Measurements from ENCODE around the gene SORL1. TPM values are rescaled to one million over a fixed set of nuclear protein-coding genes. Genes with fewer than 3 reads are reported as not detected.
A peak's percentile ranks its signal among the peaks of the same experiment; 100 is the strongest.
"Not testable (repeated sequence)": the region's sequence is repeated elsewhere in the genome, so short reads cannot be mapped to it uniquely, and the experiment has no call there.

Gene SORL1
- total RNA-seq, 2 donors from 2014 or later: 273 to 331 TPM

DNA sequence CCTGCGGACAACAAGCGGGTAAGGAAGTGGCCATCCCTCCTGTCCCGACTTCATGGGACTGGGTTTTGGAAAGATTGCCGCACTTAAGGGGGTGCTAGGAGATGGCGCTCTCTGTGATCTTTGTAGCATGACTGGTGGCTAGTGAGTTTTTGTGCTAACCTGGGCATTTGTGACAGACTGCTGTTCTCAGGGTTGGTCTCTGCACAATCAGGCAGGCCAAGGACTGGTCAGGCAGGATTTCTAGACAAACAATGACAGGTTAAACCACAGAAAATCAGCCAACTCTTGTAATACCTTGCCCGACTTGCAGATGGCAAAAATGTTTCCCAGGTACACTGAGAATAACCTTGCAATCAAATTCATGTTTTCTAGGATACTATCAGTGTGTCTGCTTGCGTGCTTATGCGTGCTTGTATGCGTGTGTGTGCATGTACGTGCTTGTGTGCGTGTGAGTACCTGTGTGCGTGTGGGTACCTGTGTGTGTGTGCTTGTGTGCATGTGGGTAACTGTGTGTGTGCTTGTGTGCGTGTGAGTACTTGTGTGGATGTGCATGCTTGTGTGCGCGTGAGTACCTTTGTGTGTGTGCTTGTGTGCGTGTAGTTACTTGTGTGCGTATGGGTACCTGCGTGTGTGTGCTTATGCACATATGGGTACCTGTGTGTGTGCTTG is 26.2 kb downstream of the SORL1 start:
- no peak overlapping the region for H3K4me3 Mint-ChIP-seq
- H3K4me1 Mint-ChIP-seq: peaks cover 45% of the 10 kb centered on the region
- no peaks in the 10 kb centered on the region for H3K9me3 ChIP-seq (ENCODE audit: control insufficient read depth, low read length, poor library complexity, severe bottlenecking)
- peak overlapping the region; percentile 68 for H3K27ac Mint-ChIP-seq
- H3K27me3 Mint-ChIP-seq: no peaks in the 10 kb centered on the region
- ATAC-seq (no peak), DNase-seq (no peak)
- H3K36me3 Mint-ChIP-seq (ENCODE audit: low read depth): peaks cover 4% of the 10 kb centered on the region

DNA sequence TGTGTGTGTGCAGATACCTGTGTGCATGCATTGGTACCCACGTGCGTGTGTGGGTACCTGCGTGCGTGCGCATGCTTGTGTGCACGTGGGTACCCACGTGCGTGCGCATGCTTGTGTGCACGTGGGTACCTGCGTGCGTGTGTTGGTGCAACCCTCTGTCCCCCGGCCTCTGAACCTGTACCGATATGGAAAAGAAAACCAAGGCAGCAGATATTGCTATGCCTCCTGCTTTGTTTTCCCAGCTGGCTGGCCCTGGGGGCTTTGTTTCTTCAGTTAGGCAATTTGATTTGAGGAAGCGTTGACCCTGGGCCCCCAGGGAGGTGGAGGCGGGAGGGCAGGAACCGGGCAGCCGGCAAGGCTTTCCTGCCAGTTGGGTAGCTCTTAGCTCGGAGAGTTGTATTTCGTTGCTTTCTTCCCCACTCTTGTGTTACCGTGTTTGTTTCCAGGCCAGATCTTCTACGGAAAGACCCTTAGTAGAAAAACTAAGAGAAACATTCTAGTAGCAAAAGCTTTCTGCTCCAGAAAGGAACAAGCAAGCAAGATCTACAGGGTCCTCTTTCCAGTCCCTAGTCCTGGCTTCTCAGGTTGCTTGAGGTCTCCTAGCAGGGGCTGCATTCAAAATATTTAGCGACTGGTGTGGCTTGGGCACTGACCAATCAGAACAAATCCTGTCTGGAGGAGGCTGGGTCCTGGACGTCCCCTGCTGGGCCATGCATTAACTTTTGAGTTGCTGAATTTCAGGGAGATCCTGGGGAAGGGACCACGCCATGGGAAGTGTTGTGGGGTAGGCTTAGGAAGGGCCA is 27.0 kb downstream of the SORL1 start:
- H3K4me1 Mint-ChIP-seq: peaks cover 51% of the 10 kb centered on the region
- H3K9me3 ChIP-seq (ENCODE audit: control insufficient read depth, low read length, poor library complexity, severe bottlenecking): no peaks in the 10 kb centered on the region
- peak overlapping the region; percentile 68 for H3K27ac Mint-ChIP-seq
- DNase-seq (no peak), ATAC-seq (no peak)
- H3K36me3 Mint-ChIP-seq (ENCODE audit: low read depth): peaks cover 10% of the 10 kb centered on the region
- no peak overlapping the region for H3K4me3 Mint-ChIP-seq
- H3K27me3 Mint-ChIP-seq: no peaks in the 10 kb centered on the region

- Mint-ChIP-seq H3K4me1 (peaks cover 52% of the 10 kb centered on the region), H3K36me3 (ENCODE audit: low read depth) (peaks cover 14% of the 10 kb centered on the region), H3K27me3 (no peaks in the 10 kb centered on the region), H3K4me3 (no peak overlapping the region), H3K27ac (no peak overlapping the region)
- ATAC-seq: no peak
- H3K9me3 ChIP-seq (ENCODE audit: control insufficient read depth, low read length, poor library complexity, severe bottlenecking): no peaks in the 10 kb centered on the region
- no peak for DNase-seq
These were observed 27.7 kb downstream of the SORL1 start for GRCh38 chr11:121479698-121480238.

DNA sequence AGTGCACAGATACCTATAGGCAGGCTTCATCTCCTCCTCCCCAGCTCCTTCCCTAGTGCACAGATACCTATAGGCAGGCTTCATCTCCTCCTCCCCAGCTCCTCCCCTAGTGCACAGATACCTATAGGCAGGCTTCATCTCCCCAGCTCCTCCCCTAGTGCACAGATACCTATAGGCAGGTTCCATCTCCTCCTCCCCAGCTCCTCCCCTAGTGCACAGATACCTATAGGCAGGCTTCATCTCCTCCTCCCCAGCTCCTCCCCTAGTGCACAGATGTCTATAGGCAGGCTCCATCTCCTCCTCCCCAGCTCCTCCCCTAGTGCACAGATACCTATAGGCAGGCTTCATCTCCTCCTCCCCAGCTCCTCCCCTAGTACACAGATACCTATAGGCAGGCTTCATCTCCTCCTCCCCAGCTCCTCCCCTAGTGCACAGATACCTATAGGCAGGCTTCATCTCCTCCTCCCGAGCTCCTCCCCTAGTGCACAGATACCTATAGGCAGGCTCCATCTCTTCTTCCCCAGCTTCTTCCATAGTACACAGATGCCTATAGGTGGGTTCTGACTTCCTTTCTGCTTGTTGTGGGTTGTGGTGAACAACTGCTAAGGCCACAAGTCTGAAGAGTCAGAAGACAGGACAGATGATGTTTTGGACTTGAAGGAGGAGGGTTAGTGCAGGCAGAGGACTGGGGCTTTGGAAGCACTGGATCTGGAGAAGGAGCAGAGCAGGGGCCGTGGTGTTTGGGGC is 29.5 kb downstream of the SORL1 start:
- Mint-ChIP-seq H3K4me3 (peak overlapping the region; percentile 88), H3K4me1 (peaks cover 51% of the 10 kb centered on the region), H3K27ac (peak overlapping the region; percentile 95), H3K36me3 (ENCODE audit: low read depth) (peaks cover 16% of the 10 kb centered on the region)
- DNase-seq (peak in 2 of 3 donors; percentile 21 to 39), ATAC-seq (peak; percentile 87)
- H3K27me3 Mint-ChIP-seq; H3K9me3 ChIP-seq (ENCODE audit: control insufficient read depth, low read length, poor library complexity, severe bottlenecking): not testable (repeated sequence)

GRCh38 chr11:121482231-121483129 is 30.4 kb downstream of the SORL1 start:
- H3K27ac Mint-ChIP-seq: peak overlapping the region; percentile 95
- no peaks in the 10 kb centered on the region for H3K27me3 Mint-ChIP-seq
- peaks cover 50% of the 10 kb centered on the region for H3K4me1 Mint-ChIP-seq
- H3K9me3 ChIP-seq (ENCODE audit: control insufficient read depth, low read length, poor library complexity, severe bottlenecking): no peaks in the 10 kb centered on the region
- peak overlapping the region; percentile 88 for H3K4me3 Mint-ChIP-seq
- peaks cover 19% of the 10 kb centered on the region for H3K36me3 Mint-ChIP-seq (ENCODE audit: low read depth)
- DNase-seq (peak in 2 of 3 donors; percentile 18 to 41), ATAC-seq (peak; percentile 86)

- ATAC-seq (no peak), DNase-seq (no peak)
- Mint-ChIP-seq H3K27ac (peak overlapping the region; percentile 95), H3K36me3 (ENCODE audit: low read depth) (peaks cover 25% of the 10 kb centered on the region), H3K4me1 (peaks cover 59% of the 10 kb centered on the region), H3K4me3 (peak overlapping the region; percentile 62), H3K27me3 (no peaks in the 10 kb centered on the region)
- H3K9me3 ChIP-seq (ENCODE audit: control insufficient read depth, low read length, poor library complexity, severe bottlenecking): no peaks in the 10 kb centered on the region
These were observed 31.8 kb downstream of the SORL1 start for GRCh38 chr11:121483805-121484480.

GRCh38 chr11:121485216-121485615 is 33.1 kb downstream of the SORL1 start:
- ATAC-seq: no peak
- no peak for DNase-seq

GRCh38 chr11:121486054-121486453 is 33.9 kb downstream of the SORL1 start:
- Mint-ChIP-seq H3K27me3 (no peaks in the 10 kb centered on the region), H3K27ac (peak overlapping the region; percentile 62), H3K4me1 (peaks cover 67% of the 10 kb centered on the region), H3K36me3 (ENCODE audit: low read depth) (peaks cover 33% of the 10 kb centered on the region), H3K4me3 (no peak overlapping the region)
- no peak for DNase-seq
- ATAC-seq: no peak
- no peaks in the 10 kb centered on the region for H3K9me3 ChIP-seq (ENCODE audit: control insufficient read depth, low read length, poor library complexity, severe bottlenecking)

More at GRCh38 chr11:121485216-121485615, 33.1 kb downstream of the SORL1 start:
- H3K27ac Mint-ChIP-seq: peak overlapping the region; percentile 95
- H3K4me3 Mint-ChIP-seq: no peak overlapping the region
- H3K27me3 Mint-ChIP-seq: no peaks in the 10 kb centered on the region
- H3K9me3 ChIP-seq (ENCODE audit: control insufficient read depth, low read length, poor library complexity, severe bottlenecking): no peaks in the 10 kb centered on the region
- H3K4me1 Mint-ChIP-seq: peaks cover 65% of the 10 kb centered on the region
- H3K36me3 Mint-ChIP-seq (ENCODE audit: low read depth): peaks cover 30% of the 10 kb centered on the region

DNA sequence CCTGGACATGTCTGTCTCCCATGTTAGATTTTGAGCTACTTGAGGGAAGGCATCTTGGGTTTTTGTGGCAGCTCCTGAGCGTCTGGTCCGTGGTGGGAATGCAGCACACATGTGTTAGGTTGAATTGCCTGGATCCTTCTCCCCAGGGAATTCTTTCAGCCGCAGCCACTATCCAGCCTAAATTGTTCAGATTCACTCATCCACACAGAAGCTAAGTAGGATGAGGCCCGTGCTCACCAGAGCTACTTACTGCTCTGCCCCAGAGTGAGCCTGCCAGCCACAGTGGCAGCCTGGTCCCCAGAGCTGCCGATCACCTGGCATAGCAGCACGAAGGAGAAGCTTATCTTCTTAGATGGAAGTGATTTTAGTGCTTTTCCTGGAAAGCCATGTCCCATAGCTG is 35.1 kb downstream of the SORL1 start:
- Mint-ChIP-seq H3K27ac (no peak overlapping the region), H3K4me1 (peaks cover 68% of the 10 kb centered on the region), H3K36me3 (ENCODE audit: low read depth) (peaks cover 37% of the 10 kb centered on the region), H3K4me3 (peak overlapping the region; percentile 55), H3K27me3 (no peaks in the 10 kb centered on the region)
- DNase-seq (no peak), ATAC-seq (no peak)
- no peaks in the 10 kb centered on the region for H3K9me3 ChIP-seq (ENCODE audit: control insufficient read depth, low read length, poor library complexity, severe bottlenecking)

GRCh38 chr11:121488170-121488569 is 36.1 kb downstream of the SORL1 start:
- peaks cover 37% of the 10 kb centered on the region for H3K36me3 Mint-ChIP-seq (ENCODE audit: low read depth)
- peaks cover 61% of the 10 kb centered on the region for H3K4me1 Mint-ChIP-seq
- no peak for DNase-seq
- no peak overlapping the region for H3K4me3 Mint-ChIP-seq
- ATAC-seq: no peak
- H3K9me3 ChIP-seq (ENCODE audit: control insufficient read depth, low read length, poor library complexity, severe bottlenecking): no peaks in the 10 kb centered on the region
- no peaks in the 10 kb centered on the region for H3K27me3 Mint-ChIP-seq
- H3K27ac Mint-ChIP-seq: peak overlapping the region; percentile 66

- Mint-ChIP-seq H3K4me1 (peaks cover 61% of the 10 kb centered on the region), H3K27ac (peak overlapping the region; percentile 66)
These were observed 36.5 kb downstream of the SORL1 start for GRCh38 chr11:121488641-121489040.

DNA sequence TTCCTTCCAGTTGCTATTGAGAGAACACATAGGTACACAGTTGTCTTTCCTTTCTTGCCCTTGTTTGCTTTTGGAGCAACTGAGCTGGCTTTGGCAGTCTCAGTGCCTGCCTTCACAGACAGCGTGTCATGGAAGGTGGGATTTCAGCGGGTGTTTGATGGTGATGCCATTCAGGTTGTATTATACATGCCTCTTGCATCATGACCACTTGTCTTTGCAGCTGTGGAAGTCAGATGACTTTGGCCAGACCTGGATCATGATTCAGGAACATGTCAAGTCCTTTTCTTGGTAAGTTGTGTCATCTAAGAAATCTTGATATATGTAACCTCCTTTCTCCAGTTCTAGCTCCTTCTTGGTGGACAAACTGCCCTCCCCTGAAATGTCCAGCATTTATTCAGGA is 37.7 kb downstream of the SORL1 start:
- ATAC-seq (no peak), DNase-seq (no peak)
- Mint-ChIP-seq H3K4me1 (peaks cover 61% of the 10 kb centered on the region), H3K27ac (peak overlapping the region; percentile 84), H3K36me3 (ENCODE audit: low read depth) (peaks cover 27% of the 10 kb centered on the region), H3K4me3 (no peak overlapping the region), H3K27me3 (no peaks in the 10 kb centered on the region)
- H3K9me3 ChIP-seq (ENCODE audit: control insufficient read depth, low read length, poor library complexity, severe bottlenecking): no peaks in the 10 kb centered on the region

More at GRCh38 chr11:121488641-121489040, 36.5 kb downstream of the SORL1 start:
- Mint-ChIP-seq H3K36me3 (ENCODE audit: low read depth) (peaks cover 36% of the 10 kb centered on the region), H3K4me3 (no peak overlapping the region), H3K27me3 (no peaks in the 10 kb centered on the region)
- ATAC-seq (no peak), DNase-seq (no peak)
- H3K9me3 ChIP-seq (ENCODE audit: control insufficient read depth, low read length, poor library complexity, severe bottlenecking): no peaks in the 10 kb centered on the region

All from T-helper 17 cell (primary cell).